GM19467 (cell line): ENCODE results near the gene LACRT.
A peak's percentile ranks its signal among the peaks of the same experiment; 100 is the strongest.

Experiments used
- ATAC-seq: cut with Tn5 transposase; IDR thresholded peaks from one replicate; pipeline ENCODE4 v1.9.1; 2021; ENCODE audit warnings: mild to moderate bottlenecking, moderate library complexity; ENCODE audit not compliant: unreplicated experiment

The LACRT gene

DNA sequence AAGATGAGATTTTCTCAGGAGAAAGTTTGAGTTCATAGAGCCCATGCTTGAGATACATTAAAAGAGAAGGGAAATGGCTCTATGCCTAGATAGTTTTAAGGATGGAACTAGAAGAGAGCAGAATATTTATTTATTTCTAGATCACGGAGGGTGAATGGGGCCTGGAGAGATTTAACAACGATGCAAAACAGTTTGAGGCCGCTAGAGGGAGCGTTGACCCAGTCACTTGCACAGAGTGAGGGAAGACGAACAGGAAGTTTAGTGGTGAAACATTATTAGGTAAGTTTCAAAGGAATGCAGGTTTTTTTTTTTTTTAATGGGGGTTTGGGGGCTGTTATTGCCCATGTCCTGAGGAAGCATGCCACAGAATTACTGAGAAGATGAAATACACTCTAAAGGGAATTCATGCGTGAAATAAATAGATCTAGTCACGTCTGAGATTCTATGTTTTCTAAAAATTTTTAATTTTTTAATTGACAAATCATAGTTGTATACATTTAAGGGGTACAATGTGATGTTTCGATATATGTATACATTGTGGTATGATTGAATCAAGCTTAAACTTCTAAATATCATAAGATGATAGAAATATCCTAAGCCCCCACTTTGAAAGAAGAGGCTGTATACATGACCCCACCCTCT is 31.4 kb downstream of the LACRT start:
- ATAC-seq = peak; percentile 78

GRCh38 chr12:54602661-54603060 is 32.0 kb downstream of the LACRT start:
- no peak for ATAC-seq

GRCh38 chr12:54601841-54602240 is 32.9 kb downstream of the LACRT start:
- no peak for ATAC-seq

- ATAC-seq = no peak
Observed at GRCh38 chr12:54598970-54599369, 35.7 kb downstream of the LACRT start.

- no peak for ATAC-seq
Observed at GRCh38 chr12:54596526-54596946, 38.2 kb downstream of the LACRT start.

GRCh38 chr12:54595471-54595870 is 39.2 kb downstream of the LACRT start:
- no peak for ATAC-seq

DNA sequence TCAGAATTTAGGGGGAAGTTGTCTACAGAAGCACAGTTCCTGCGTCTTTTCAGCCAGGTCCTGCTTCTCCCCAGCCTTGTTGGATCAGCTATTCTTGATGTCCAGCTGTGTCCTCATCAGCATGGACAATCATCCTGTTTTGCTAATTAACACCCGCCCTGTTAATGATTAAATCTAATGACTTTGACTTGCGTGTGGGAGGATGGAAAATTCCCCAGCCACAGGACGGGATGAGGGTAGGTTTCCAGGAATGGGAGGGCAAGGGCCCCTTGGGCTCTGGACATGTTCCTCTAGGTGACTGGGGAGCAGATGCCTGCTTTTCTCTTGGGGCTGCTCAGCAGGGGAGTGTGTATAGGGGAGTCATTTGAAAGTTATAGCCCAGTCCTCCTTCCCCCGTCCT is 41.0 kb downstream of the LACRT start:
- ATAC-seq = no peak

- ATAC-seq = no peak
Observed at GRCh38 chr12:54593135-54593534, 41.6 kb downstream of the LACRT start.

DNA sequence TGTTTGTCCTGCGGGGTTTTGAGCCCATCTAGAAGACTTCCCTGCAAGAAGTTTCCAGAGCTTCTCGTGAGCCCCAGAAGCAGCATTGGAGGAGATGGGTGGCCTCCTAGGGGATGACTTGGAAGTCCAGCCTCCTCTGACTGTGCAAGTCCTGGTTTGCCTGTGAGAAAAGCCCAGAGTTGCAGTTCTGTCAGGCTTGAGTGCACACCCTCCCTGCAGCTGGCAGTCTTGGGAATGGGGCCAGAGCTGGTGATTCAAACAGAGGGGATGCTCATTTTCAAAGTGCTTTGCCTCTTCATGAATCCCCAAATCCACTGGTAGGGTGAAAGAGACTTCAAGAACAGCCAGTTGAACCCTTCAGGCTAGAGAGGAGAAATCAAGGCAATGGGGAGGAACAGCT is 42.4 kb downstream of the LACRT start:
- ATAC-seq = no peak

DNA sequence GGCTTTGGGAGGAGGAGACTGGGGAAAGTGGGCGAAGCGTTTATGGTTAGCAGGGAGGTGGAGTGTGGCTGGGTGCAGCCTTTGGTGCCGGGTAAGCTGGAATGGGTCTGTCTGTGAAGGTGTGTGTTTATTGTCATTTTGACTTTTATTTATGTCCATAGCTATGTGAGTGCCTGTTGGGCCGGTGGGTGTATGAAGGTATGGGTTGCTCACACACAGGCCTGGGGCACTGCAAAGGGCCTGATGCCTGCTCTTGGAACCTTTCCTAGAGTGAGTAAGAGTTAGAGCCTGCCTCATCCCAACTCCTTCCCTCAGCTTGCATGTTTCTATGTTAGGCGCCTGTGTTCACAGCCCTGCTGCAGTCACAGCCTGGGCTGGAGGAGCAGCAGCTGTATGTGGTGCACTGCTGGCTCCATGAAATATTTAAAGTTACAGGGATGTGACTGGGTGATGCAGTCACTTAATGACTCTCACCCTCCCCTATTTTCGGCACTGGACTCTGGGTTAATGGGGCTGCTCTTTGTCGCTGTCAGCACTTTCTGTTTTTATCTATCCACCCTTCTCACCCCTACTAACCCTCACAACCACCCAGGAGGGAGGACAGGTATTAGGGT is 43.6 kb downstream of the LACRT start:
- ATAC-seq = no peak

- ATAC-seq = no peak
Observed at GRCh38 chr12:54589964-54590363, 44.7 kb downstream of the LACRT start.

DNA sequence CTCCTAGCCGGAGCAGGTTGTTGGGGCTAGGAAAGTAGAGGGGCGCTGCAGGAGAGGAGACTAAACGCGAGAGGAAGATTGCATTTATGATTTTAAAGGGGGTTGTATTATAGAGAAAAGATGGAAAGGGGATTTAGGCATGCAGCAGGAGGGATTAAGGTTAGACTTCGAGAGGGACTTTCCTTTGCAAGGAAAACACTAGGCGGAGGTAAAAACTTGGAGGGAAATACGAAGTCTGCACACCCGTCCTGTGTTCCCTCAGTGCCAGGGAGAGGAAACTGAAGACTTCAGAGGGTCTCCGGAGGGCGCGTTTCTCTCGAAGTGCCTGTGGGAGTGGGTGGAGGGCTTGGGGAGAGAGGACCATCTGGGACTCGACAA is 45.8 kb downstream of the LACRT start:
- ATAC-seq = no peak

DNA sequence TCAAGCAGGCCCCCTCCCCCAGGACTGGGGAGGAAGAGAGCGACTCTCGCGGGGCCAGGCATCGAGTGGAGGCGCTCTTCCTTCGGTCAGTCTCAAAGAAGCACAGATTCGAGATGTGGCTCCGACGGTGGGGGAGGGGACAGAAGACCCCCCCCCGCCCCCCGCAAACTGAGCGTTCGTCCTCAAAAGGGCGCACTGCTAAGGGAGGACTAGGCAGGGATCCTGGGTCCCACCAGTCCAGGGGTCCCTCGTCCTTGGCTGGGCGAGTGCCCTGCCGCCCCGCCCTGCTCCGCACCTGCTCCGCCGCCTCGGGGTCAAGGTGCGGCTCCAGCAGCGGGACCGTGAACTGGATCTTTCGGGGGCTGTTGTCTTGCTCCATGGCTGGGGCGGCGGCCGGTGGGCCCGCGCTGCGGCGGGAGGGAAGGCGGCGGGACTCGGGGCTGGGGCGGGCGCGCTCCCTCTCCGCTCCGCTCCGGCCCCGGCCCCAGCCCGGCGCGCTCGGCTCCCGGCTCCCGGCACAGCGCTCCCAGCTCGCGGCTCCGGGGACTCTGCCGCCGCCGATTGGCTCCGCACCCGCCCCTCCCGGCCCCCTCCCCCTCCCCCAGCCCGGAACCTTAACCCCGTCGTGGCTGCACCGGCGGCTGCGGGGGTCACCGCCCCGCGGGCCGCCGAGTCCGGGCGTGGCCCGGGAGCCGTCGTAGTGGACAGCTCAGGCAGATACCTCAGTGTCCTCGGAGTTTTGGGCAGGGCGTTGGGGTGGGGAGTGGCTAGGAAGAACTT is 46.4 kb downstream of the LACRT start, which contains the start of gene PPP1R1A:
Gene PPP1R1A (minus strand): TSS at position 550 of the 780 bp plus-strand sequence. CDS start 171 bp downstream, at position 379.
- ATAC-seq = no peak

GRCh38 chr12:54587315-54587873 is 47.3 kb downstream of the LACRT start:
- ATAC-seq = no peak

GRCh38 chr12:54586620-54587019 is 48.1 kb downstream of the LACRT start:
- no peak for ATAC-seq

- no peak for ATAC-seq
Observed at GRCh38 chr12:54585243-54585642, 49.5 kb downstream of the LACRT start.

- no peak for ATAC-seq
Observed at GRCh38 chr12:54584128-54584527, 50.6 kb downstream of the LACRT start.

DNA sequence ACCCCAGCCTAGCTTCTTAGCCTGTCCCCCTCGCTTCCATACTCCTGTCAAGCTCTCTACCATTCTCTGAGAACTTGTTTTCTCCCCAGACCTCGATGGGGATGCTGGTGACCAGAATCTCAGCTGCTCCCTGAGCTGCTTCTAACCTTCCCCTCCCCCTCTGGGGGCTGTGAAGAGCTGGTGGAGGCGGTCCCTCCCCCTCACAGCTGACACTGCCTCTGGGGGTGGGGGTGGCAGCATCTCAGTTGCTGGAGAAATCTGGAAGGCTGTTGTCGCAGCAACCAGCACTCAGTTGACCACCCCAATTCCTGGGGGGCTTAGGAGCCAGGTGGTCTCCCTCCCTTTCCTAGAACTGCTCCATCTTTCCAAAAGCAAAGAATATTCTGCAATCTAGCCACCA is 51.0 kb downstream of the LACRT start:
- no peak for ATAC-seq

DNA sequence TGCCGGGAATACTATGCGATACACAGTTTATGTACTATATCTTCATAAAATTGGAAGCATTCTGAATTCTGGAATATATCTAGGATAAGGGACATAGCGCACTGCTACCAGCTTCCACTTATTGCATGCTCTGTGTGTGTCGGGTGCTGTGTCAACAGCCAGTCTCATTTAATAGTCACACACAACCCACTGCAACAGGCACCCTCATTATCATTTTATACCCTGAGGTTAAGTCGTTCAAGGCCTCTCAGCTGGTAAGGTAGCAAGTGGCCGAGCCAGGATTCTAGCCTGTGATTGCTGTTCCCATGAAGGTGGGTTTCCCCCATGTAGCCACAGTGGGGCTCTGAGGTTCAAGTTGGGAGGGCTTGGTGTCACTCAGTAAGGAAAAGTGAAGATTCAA is 53.3 kb downstream of the LACRT start:
- no peak for ATAC-seq
